Measurements from ENCODE around the gene NBDY. TPM values are rescaled to one million over a fixed set of nuclear protein-coding genes. Genes with fewer than 3 reads are reported as not detected.
"Not testable (repeated sequence)": the region's sequence is repeated elsewhere in the genome, so short reads cannot be mapped to it uniquely, and the experiment has no call there.

NBDY gene
- total RNA-seq, 1 donor from 2014 or later: 3.7 TPM

GRCh38 chrX:56746996-56747395 is 18.0 kb downstream of the NBDY start:
- Histone ChIP-seq H3K4me1 (ENCODE audit: control insufficient read depth in 3 of 3, insufficient read depth in 3 of 3, low read length in 3 of 3) (no peaks in the 10 kb centered on the region), H3K36me3 (ENCODE audit: control insufficient read depth in 3 of 3, insufficient read depth in 3 of 3, low read length in 3 of 3) (no peaks in the 10 kb centered on the region), H3K4me3 (ENCODE audit: low read length in 3 of 3) (no peak overlapping the region), H3K27me3 (ENCODE audit: control insufficient read depth in 3 of 3, insufficient read depth in 3 of 3, low read length in 3 of 3) (peaks cover 0 to 3% (median 0%) of the 10 kb centered on the region in 3 donors), H3K9ac (ENCODE audit: low read depth in 1 of 3, low read length in 3 of 3) (no peak overlapping the region), H3K9me3 (ENCODE audit: control insufficient read depth in 3 of 3, low read length in 3 of 3) (no peaks in the 10 kb centered on the region), H3K27ac (ENCODE audit: low read depth, low read length) (no peak overlapping the region)

GRCh38 chrX:56751071-56751470 is 22.0 kb downstream of the NBDY start:
- no peaks in the 10 kb centered on the region for H3K36me3 ChIP-seq (ENCODE audit: control insufficient read depth in 3 of 3, insufficient read depth in 3 of 3, low read length in 3 of 3)
- no peak overlapping the region for H3K9ac ChIP-seq (ENCODE audit: low read depth in 1 of 3, low read length in 3 of 3)
- peaks cover 0 to 3% (median 0%) of the 10 kb centered on the region in 3 donors for H3K27me3 ChIP-seq (ENCODE audit: control insufficient read depth in 3 of 3, insufficient read depth in 3 of 3, low read length in 3 of 3)

GRCh38 chrX:56757327-56757726 is 28.3 kb downstream of the NBDY start:
- Histone ChIP-seq H3K4me1 (ENCODE audit: control insufficient read depth in 3 of 3, insufficient read depth in 3 of 3, low read length in 3 of 3) (peaks cover 0 to 5% (median 0%) of the 10 kb centered on the region in 3 donors), H3K27me3 (ENCODE audit: control insufficient read depth in 3 of 3, insufficient read depth in 3 of 3, low read length in 3 of 3) (no peaks in the 10 kb centered on the region), H3K27ac (ENCODE audit: low read depth, low read length) (no peak overlapping the region), H3K36me3 (ENCODE audit: control insufficient read depth in 3 of 3, insufficient read depth in 3 of 3, low read length in 3 of 3) (no peaks in the 10 kb centered on the region), H3K9ac (ENCODE audit: low read depth in 1 of 3, low read length in 3 of 3) (no peak overlapping the region), H3K9me3 (ENCODE audit: control insufficient read depth in 3 of 3, low read length in 3 of 3) (no peaks in the 10 kb centered on the region), H3K4me3 (ENCODE audit: low read length in 3 of 3) (no peak overlapping the region)

More at GRCh38 chrX:56751071-56751470, 22.0 kb downstream of the NBDY start:
- no peak overlapping the region for H3K4me3 ChIP-seq (ENCODE audit: low read length in 3 of 3)
- no peaks in the 10 kb centered on the region for H3K9me3 ChIP-seq (ENCODE audit: control insufficient read depth in 3 of 3, low read length in 3 of 3)
- H3K27ac ChIP-seq (ENCODE audit: low read depth, low read length): no peak overlapping the region
- H3K4me1 ChIP-seq (ENCODE audit: control insufficient read depth in 3 of 3, insufficient read depth in 3 of 3, low read length in 3 of 3): no peaks in the 10 kb centered on the region

- no peak overlapping the region for H3K27ac ChIP-seq (ENCODE audit: low read depth, low read length)
- H3K9me3 ChIP-seq (ENCODE audit: control insufficient read depth in 3 of 3, low read length in 3 of 3): no peaks in the 10 kb centered on the region
- H3K4me3 ChIP-seq (ENCODE audit: low read length in 3 of 3): no peak overlapping the region
- no peaks in the 10 kb centered on the region for H3K36me3 ChIP-seq (ENCODE audit: control insufficient read depth in 3 of 3, insufficient read depth in 3 of 3, low read length in 3 of 3)
- H3K4me1 ChIP-seq (ENCODE audit: control insufficient read depth in 3 of 3, insufficient read depth in 3 of 3, low read length in 3 of 3): peaks cover 2 to 14% (median 2%) of the 10 kb centered on the region in 3 donors
- H3K27me3 ChIP-seq (ENCODE audit: control insufficient read depth in 3 of 3, insufficient read depth in 3 of 3, low read length in 3 of 3): no peaks in the 10 kb centered on the region
- H3K9ac ChIP-seq (ENCODE audit: low read depth in 1 of 3, low read length in 3 of 3): no peak overlapping the region
Measured at GRCh38 chrX:56758456-56758855, 29.4 kb downstream of the NBDY start.

GRCh38 chrX:56759736-56760409 is 30.8 kb downstream of the NBDY start:
- Histone ChIP-seq H3K9me3 (ENCODE audit: control insufficient read depth in 3 of 3, low read length in 3 of 3) (no peaks in the 10 kb centered on the region), H3K4me1 (ENCODE audit: control insufficient read depth in 3 of 3, insufficient read depth in 3 of 3, low read length in 3 of 3) (peaks cover 6 to 20% (median 6%) of the 10 kb centered on the region in 3 donors), H3K36me3 (ENCODE audit: control insufficient read depth in 3 of 3, insufficient read depth in 3 of 3, low read length in 3 of 3) (no peaks in the 10 kb centered on the region), H3K4me3 (ENCODE audit: low read length in 3 of 3) (no peak overlapping the region), H3K9ac (ENCODE audit: low read depth in 1 of 3, low read length in 3 of 3) (no peak overlapping the region), H3K27me3 (ENCODE audit: control insufficient read depth in 3 of 3, insufficient read depth in 3 of 3, low read length in 3 of 3) (no peaks in the 10 kb centered on the region), H3K27ac (ENCODE audit: low read depth, low read length) (no peak overlapping the region)

GRCh38 chrX:56760410-56761124 is 31.5 kb downstream of the NBDY start:
- H3K27ac ChIP-seq (ENCODE audit: low read depth, low read length); H3K4me3 ChIP-seq (ENCODE audit: low read length in 3 of 3); H3K27me3 ChIP-seq (ENCODE audit: control insufficient read depth in 3 of 3, insufficient read depth in 3 of 3, low read length in 3 of 3); H3K9me3 ChIP-seq (ENCODE audit: control insufficient read depth in 3 of 3, low read length in 3 of 3); H3K36me3 ChIP-seq (ENCODE audit: control insufficient read depth in 3 of 3, insufficient read depth in 3 of 3, low read length in 3 of 3); H3K9ac ChIP-seq (ENCODE audit: low read depth in 1 of 3, low read length in 3 of 3): not testable (repeated sequence)
- H3K4me1 ChIP-seq (ENCODE audit: control insufficient read depth in 3 of 3, insufficient read depth in 3 of 3, low read length in 3 of 3): peaks cover 9 to 27% (median 10%) of the 10 kb centered on the region in 3 donors

- peak overlapping the region in 1 of 3 donors; percentile 16 for H3K9ac ChIP-seq (ENCODE audit: low read depth in 1 of 3, low read length in 3 of 3)
- H3K27me3 ChIP-seq (ENCODE audit: control insufficient read depth in 3 of 3, insufficient read depth in 3 of 3, low read length in 3 of 3): no peaks in the 10 kb centered on the region
- no peaks in the 10 kb centered on the region for H3K9me3 ChIP-seq (ENCODE audit: control insufficient read depth in 3 of 3, low read length in 3 of 3)
- H3K4me3 ChIP-seq (ENCODE audit: low read length in 3 of 3): no peak overlapping the region
- H3K36me3 ChIP-seq (ENCODE audit: control insufficient read depth in 3 of 3, insufficient read depth in 3 of 3, low read length in 3 of 3): no peaks in the 10 kb centered on the region
- H3K27ac ChIP-seq (ENCODE audit: low read depth, low read length): no peak overlapping the region
- peaks cover 9 to 33% (median 10%) of the 10 kb centered on the region in 3 donors for H3K4me1 ChIP-seq (ENCODE audit: control insufficient read depth in 3 of 3, insufficient read depth in 3 of 3, low read length in 3 of 3)
Measured at GRCh38 chrX:56761167-56761566, 32.1 kb downstream of the NBDY start.

GRCh38 chrX:56762220-56762619 is 33.2 kb downstream of the NBDY start:
- Histone ChIP-seq H3K9ac (ENCODE audit: low read depth in 1 of 3, low read length in 3 of 3) (no peak overlapping the region), H3K27me3 (ENCODE audit: control insufficient read depth in 3 of 3, insufficient read depth in 3 of 3, low read length in 3 of 3) (no peaks in the 10 kb centered on the region), H3K27ac (ENCODE audit: low read depth, low read length) (no peak overlapping the region), H3K36me3 (ENCODE audit: control insufficient read depth in 3 of 3, insufficient read depth in 3 of 3, low read length in 3 of 3) (no peaks in the 10 kb centered on the region), H3K9me3 (ENCODE audit: control insufficient read depth in 3 of 3, low read length in 3 of 3) (no peaks in the 10 kb centered on the region), H3K4me1 (ENCODE audit: control insufficient read depth in 3 of 3, insufficient read depth in 3 of 3, low read length in 3 of 3) (peaks cover 9 to 40% (median 10%) of the 10 kb centered on the region in 3 donors), H3K4me3 (ENCODE audit: low read length in 3 of 3) (peak overlapping the region in 1 of 3 donors; percentile 6)

- H3K4me1 ChIP-seq (ENCODE audit: control insufficient read depth in 3 of 3, insufficient read depth in 3 of 3, low read length in 3 of 3): peaks cover 9 to 40% (median 10%) of the 10 kb centered on the region in 3 donors
- no peak overlapping the region for H3K27ac ChIP-seq (ENCODE audit: low read depth, low read length)
- peak overlapping the region in 2 of 3 donors; percentile 24 to 75 for H3K4me3 ChIP-seq (ENCODE audit: low read length in 3 of 3)
- H3K9ac ChIP-seq (ENCODE audit: low read depth in 1 of 3, low read length in 3 of 3): peak overlapping the region in 1 of 3 donors; percentile 62
- H3K27me3 ChIP-seq (ENCODE audit: control insufficient read depth in 3 of 3, insufficient read depth in 3 of 3, low read length in 3 of 3): no peaks in the 10 kb centered on the region
- no peaks in the 10 kb centered on the region for H3K36me3 ChIP-seq (ENCODE audit: control insufficient read depth in 3 of 3, insufficient read depth in 3 of 3, low read length in 3 of 3)
- no peaks in the 10 kb centered on the region for H3K9me3 ChIP-seq (ENCODE audit: control insufficient read depth in 3 of 3, low read length in 3 of 3)
Measured at GRCh38 chrX:56762707-56763555, 33.9 kb downstream of the NBDY start.

Measured in skeletal muscle tissue (tissue), 4 donors.